GM12873 (cell line): ENCODE measurements around the gene BSCL2.

ENCODE experiments used
- CTCF ChIP-seq: IDR thresholded peaks from 2 replicates; pipeline ENCODE4 v1.5.1; 2012; ENCODE audit warnings: low read depth, mild to moderate bottlenecking, moderate library complexity, low read length, control low read depth; ENCODE audit not compliant: insufficient read depth; ENCODE audit errors: missing control alignments

BSCL2 gene

GRCh38 chr11:62737196-62737595 is 30.0 kb upstream of the BSCL2 start:
- TF ChIP-seq CTCF = no peak

GRCh38 chr11:62732830-62733229 is 25.6 kb upstream of the BSCL2 start:
- TF ChIP-seq CTCF = no peak

- TF ChIP-seq CTCF = no peak
Measured at GRCh38 chr11:62728171-62728988, 21.2 kb upstream of the BSCL2 start, which contains the start of gene TTC9C. Gene TTC9C, plus strand, starts transcription at chr11:62728486. Its CDS starts 363 bp downstream, at chr11:62728849.

- TF ChIP-seq CTCF = no peak
Measured at GRCh38 chr11:62727872-62728170, 20.6 kb upstream of the BSCL2 start.

- TF ChIP-seq CTCF = peak; percentile 9
Measured at GRCh38 chr11:62727165-62727871, 20.1 kb upstream of the BSCL2 start, which contains the start of gene HNRNPUL2. Gene HNRNPUL2, minus strand, starts transcription at chr11:62727457. Its CDS starts 301 bp downstream, at chr11:62727156.

- TF ChIP-seq CTCF = no peak
Measured at GRCh38 chr11:62726915-62727164, 19.6 kb upstream of the BSCL2 start.

- no peak for TF ChIP-seq CTCF
Measured at GRCh38 chr11:62726156-62726914, 19.1 kb upstream of the BSCL2 start.
